Fibroblast of gingiva (primary cell): ENCODE data around the gene ADAD2.
"Not testable (repeated sequence)": the region's sequence is repeated elsewhere in the genome, so short reads cannot be mapped to it uniquely, and the experiment has no call there.

Source experiments
- DNase-seq: peaks from one replicate; pipeline ENCODE4 v3.0.0-alpha.2; 2011; ENCODE audit warnings: low read depth

The ADAD2 gene

DNA sequence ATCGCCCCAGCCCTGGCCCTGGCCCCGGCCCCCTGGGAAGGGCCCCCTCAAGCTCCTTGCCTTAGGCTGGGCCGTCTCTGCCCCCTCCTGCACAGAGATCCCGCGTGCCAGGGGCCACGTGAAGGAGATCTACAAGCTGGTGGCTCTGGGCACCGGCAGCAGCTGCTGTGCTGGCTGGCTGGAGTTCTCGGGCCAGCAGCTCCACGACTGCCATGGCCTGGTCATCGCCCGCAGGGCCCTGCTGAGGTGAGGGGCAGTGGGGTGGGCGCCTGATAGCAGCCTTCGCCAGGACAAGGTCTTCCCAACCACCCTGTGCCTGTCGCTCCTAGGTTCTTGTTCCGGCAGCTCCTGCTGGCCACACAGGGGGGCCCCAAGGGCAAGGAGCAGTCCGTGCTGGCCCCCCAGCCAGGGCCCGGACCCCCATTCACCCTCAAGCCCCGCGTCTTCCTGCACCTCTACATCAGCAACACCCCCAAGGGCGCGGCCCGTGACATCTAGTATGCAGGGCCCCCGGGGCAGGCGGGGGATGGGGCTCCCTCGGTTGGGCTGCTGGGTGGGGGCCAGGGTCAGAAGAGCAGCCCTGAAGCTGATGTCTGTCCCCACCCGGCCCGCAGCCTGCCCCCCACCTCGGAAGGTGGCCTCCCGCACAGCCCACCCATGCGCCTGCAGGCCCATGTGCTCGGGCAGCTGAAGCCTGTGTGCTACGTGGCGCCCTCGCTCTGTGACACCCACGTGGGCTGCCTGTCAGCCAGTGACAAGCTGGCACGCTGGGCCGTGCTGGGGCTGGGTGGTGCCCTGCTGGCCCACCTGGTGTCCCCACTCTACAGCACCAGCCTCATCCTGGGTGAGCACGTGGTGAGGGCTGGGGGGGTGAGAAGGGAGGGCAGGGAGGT is 4.5 kb downstream of the ADAD2 start:
- DNase-seq, result no peak

DNA sequence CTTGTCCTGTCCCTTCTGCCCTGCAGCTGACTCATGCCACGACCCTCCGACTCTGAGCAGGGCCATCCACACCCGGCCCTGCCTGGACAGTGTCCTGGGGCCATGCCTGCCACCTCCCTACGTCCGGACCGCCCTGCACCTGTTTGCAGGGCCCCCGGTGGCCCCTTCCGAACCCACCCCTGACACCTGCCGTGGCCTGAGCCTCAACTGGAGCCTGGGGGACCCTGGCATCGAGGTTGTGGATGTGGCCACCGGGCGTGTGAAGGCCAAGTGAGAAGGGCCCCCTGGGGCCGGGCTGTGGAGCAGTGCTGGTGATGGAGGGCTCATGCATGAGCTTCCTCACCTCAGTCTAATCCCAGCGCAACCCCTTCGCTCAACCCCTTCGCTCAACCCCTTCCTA is 5.1 kb downstream of the ADAD2 start:
- no peak for DNase-seq

DNA sequence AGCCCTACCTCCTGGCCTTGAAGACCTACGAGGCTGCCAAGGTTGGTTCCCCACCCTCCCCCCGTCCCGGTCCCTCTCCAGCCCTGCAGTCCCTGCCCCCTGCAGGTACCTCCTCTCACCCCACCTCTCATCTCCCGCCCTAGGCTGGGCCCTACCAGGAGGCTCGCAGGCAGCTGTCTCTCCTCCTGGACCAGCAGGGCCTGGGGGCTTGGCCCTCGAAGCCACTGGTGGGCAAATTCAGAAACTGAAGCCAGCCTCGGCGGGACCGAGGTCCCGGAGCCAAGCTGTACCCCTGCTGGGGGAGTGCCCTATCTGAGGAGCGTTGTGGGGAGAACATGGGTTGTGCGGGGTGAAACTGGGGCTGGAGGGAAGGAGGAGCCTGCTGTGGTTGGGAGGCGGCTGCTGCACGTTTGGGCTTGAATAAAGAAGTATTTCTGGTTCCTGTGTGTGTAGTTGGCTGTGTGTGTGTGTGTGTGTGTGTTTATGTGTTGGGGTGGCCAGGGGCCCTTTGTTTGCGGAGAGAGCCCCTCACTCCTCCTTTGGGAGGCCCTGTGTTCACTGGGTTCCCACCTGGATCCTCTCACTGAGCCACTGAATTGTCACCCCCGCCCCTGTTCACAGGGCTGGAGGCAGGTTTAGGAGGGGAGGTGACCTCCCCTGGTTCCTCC is 5.9 kb downstream of the ADAD2 start:
- DNase-seq, result no peak

DNA sequence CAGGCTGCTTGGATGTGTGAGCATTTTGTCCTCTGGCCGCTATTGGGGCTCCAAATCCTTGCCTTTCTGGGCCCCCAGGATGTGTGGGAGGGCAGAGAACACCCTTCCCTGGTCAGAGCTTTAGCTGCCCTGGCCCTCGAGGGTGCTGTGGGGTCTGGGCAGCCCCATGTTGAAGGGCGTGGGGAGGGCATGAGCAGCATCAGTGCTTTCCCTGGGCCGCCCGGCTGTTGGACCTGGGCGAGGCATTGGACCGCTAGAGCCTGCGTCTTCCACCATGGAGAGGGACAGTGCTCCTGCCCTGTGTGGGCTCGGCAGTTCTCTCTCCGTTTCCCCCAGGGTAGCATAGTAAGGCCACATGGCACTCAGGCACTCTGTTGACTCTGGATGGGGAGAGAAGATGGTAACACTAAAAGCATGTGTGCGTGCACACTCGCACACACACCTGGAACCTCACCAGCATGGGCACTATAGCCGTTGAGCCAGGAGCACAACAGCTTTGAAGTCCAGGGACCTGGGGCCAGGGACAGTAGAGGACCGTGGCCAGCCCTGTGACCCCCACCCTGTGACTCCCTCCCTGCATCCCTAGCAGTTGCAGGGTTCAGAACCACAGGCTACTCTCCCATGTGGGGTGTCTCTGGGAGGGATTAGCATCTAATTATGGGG is 6.6 kb downstream of the ADAD2 start:
- no peak for DNase-seq

DNA sequence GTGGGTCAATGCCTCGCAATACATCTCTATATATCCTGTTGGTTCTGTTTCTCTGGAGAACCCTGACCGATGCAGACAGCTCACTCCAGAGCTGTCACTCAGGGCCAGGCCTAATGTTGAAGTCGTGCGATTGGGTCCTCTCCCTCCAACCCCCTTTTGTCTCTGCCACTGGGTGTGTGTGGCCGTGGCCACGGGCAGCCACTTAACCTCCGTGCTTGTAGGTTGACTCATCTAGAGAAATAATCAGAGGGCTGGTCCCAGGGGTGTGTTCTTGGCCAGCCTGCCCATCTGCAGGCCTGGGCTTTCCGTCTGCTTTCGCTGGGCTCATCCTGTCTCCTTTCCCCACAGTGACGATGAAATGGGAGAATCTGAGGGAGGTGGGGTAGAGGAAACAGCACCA is 7.4 kb downstream of the ADAD2 start:
- DNase-seq, result peak; percentile 72

DNA sequence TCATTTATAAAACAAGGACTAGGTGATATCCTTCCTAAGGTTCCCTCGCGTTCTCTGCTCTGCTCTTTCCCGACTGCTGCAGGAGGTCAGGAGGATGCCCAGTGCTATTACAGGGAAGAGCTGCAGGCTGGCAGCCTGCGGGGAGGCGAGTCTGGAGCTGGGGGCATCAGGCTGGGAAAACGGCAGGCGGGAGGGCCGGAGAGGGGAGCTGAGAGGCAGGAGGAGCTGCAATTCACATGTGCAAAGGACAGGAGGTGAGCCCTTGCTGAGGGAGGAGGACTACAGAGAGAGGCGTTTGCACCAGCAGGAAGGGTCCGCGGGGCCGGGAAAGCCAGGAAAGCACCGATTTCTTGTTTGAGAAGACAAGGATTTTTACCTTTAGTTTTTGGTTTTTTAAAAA is 8.1 kb downstream of the ADAD2 start:
- DNase-seq, result no peak

DNA sequence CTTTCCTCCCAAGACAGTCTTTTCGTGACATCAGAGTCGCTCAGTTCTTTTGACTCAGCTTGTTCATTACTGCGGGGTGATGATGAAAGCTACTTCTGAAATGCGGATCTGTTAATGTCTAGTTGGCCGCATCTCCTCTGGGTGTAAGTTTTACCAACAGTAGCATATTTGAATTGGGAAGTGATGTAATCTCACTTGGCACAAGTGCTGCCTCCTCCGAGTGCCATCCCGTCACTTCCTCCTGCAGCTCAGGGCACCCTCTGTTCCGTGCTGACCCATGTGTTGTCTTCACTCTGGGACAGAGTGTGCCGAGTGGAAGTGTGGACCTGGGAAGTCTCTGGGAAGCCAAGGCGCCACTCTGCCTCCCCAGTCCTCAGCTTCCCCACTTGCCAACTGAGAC is 8.9 kb downstream of the ADAD2 start:
- peak; percentile 26 for DNase-seq

DNA sequence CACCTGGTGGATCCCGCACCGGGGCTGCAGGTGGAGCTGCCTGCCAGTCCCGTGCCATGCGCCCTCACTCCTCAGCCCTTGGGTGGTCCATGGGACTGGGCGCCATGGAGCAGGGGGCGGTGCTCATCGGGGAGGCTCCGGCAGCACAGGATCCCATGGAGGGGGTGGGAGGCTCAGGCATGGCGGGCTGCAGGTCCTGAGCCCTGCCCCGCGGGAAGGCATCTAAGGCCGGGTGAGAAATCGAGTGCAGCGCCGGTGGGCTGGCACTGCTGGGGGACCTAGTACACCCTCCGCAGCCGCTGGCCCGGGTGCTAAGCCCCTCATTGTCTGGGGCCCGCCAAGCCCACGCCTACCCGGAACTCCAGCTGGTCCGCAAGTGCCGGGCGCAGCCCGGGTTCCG is 13.6 kb downstream of the ADAD2 start:
- not testable (repeated sequence) for DNase-seq

DNA sequence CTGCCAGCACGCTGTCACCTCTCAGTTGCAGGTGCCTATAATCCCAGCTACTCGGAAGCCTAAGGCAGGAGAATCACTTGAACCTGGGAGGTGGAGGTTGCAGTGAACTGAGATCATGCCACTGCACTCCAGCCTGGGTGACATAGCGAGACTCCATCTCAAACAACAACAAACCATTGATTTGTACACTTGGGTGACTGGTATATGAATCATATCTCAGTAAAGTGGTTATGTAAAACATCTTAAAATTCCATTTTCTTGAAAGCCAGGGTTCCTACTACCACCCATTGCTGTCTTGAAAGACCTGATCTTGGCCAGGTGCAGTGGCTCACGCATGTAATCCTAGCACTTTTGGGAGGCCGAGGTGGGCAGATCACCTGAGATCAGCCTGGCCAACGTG is 14.2 kb downstream of the ADAD2 start:
- DNase-seq, result not testable (repeated sequence)

DNA sequence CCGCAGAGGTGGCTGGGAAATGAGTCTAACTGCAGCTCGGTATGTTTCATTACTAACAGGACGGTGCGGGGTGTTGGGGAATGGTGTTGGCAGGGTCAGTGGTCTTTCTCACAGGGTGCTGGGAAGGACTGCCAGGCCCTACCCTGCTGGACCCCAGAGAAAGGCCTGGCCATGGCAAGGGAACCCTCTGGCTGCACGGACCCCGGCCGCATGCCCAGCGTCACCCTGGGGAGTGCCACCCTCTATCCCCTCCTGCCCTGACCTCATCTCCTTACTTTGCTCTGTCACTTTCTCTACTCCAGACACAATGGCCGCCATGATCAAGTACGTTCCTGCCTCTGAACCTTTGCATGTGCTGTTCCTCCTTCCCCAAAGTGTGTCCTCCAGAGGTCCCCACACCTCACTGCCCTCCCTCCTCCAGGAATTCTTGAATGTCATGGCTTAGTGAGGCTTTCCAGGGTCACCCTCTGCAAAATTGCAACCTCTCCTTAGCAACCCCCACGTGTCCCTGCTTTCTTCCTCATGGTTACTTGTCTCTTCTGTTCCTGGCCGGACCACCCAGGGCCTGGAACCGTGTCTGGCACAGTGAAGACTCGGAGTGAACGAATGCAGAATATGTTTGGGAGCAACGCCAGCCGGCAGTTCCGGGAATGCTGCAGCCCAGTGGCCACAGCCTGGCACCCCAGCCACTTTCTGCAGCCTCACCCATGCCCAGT is 15.2 kb downstream of the ADAD2 start:
- no peak for DNase-seq

DNA sequence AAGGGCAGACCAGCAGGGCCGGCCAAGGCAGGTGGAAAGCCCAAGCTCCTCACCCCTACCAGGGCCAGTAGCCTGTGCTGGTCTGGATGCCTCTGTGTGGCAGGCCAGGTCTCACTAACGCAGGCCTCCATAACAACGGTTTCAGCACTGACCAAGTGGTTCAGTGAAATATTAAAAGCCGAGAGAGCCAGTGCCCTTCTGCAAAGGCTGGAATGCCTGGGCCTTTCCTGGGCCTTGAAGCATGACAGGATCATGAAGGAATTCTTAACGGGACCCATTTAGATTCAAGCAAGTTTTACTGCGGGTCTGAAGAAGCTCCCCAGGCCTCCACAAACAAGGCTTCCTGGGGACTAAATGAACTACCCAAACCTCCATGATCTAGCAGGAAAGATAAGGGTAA is 16.3 kb downstream of the ADAD2 start:
- no peak for DNase-seq

DNA sequence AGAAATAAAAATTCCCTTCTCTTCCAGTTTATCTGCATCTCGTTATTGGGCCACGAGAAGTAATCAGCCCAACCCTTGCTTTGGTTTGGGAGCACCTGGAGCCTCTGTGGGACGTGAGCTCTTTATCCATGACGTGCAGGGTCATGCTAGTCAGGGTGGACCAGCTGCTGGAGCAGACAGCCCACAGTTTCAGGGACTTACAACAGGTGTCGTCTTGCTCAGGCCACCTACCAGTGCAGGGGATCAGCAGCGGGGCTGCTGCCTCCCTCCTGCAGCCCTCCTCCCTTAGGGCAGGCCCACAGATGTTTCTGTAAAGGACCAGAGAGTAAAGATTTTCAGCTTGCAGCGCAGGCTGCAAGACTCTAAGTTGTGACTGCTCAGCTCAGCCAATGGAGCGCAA is 16.9 kb downstream of the ADAD2 start:
- no peak for DNase-seq

DNA sequence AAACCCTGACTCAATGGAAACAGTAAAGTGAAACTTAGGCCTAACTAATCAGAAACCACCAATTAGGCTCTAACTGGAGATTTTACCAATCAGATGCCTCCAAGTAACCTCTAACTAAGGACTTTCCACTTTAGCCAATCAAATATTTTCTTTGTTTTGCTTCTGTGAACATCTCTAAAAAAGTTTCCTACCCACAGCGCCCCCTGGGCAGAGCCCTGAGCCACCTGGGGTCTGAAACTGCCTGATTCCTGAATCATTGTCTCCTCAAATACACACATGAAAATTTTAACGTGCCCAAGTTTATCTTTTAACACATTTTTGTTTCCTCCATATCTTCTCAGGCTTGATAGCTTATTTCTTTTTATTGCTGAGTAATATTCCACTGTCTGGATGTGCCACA is 19.0 kb downstream of the ADAD2 start:
- no peak for DNase-seq

DNA sequence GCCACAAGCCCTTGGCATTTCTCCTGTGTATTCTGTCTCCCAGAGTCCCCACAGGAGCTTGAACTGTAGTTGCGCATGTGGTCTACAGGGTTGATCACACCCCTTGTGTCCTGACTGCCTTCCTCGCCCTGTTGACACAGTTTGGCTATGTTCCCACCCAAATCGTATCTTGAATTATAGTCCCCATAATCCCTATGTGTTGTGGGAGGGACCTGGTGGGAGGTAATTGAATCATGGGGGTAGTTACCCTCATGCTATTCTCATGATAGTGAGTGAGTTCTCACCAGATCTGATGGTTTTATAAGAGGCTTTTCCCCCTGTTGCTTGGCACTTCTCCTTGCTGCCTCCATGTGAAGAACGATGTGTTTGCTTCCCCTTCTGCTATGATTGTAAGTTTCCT is 21.2 kb downstream of the ADAD2 start:
- no peak for DNase-seq

DNA sequence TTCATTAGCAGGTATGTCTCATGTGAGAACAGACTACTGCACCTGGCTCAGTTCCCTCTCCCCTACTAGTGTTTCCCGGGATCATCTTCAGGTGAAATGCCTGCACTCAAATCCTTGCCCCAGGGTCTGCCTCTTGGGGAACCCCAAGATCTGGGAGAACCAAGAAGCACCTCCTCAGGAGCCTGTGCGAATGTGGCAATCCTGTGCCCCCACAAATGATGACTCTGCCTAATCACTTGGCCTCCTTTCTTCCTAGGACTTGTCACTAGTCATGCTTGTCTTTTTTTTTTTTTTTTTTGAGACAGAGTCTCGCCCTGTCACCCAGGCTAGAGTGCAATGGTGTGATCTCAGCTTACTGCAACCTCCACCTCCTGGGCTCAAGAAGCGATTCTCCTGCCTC is 21.7 kb downstream of the ADAD2 start:
- no peak for DNase-seq

DNA sequence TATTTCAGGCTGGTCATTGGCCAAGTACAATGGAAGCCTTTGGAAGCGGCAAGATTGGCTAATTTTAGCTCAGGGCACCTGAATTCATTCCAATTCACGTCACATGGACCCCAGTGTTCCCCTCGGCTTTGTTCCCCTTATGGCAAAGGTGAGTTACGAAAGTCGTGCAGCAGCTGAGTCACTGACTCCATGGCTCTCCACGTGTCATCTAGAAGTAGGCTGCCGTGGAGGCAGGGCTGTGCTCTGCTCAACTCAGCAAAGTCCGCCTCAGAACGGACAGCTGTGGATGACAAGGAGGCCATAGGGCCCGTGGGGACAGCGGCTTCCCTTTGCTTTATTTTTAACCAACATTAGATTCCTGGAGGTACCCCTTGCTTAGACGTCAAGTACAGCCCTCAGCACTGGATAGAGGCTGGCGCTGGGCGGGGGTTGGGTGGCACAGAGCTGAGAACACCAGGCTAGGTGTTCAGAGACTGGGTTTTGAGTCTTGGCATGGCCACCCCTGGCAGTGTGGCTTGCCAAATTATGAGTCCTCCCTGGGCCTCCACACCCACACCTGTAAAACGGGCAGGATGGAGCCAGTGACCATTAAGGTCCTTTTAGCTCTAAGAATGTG is 23.6 kb downstream of the ADAD2 start:
- DNase-seq, result no peak

DNA sequence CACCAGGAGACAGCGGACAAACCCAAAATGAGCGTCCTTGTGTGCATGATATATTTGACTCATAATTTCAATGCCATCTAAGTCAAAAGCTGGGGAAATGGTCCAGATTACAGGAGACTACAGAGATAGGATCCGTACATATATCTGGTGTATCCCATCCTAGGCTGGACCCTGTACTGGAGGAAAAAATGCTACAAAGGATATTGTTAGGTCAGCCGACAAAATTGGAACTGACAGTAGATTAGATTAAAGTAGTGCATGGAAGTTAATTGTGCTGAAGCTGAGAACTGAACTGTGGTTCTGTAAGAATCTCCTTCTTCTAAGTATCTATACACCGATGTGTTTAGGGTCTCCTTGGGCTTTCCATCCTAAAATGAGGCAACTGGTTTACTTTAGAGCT is 24.6 kb downstream of the ADAD2 start:
- DNase-seq, result no peak

DNA sequence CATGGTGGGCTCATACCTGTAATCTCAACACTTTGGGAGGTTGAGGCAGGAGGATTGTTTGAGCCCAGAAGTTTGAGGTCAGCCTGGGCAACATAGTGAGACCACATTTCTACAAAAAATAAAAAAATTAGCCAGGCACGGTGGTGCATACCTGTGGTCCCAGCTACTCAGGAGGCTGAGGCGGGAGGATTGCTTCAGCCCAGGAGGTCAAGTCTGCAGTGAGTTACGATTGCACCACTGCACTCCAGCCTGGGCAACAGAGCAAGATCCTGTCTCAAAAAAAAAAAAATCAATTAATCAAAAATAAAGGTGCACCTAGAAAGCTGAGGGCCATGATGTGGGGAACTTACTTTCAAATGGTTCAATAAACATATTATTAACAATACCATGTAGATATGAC is 25.2 kb downstream of the ADAD2 start:
- DNase-seq, result not testable (repeated sequence)

DNA sequence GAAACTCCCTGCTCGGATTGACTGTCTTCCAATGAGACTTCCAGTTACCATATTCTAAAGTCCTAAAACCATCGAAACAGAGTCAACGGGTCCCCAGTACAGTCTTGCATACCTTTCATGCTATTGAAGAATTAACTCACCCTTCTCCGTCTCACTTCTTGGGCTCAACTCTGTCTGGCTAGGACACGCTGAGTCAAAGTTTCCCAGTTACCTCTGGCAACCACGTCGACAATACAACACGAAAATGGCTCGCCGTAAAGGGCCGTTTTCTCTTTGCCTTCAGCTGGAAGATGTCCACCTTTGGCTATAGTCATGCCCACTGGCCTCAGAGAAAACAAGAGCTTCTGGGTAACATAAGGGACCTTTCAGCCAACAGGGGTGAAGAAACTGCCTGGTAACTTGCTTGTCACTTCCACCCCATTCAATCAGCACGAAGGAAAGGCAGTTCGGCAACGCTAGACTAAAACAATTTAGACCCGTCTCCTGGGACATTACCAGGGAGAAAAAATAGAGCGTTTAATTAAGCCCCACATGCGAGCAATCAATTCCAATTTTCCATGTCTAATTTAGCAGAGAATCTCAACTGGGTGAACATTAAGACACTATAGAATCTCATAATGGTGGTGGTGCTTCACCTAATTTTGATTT is 27.3 kb downstream of the ADAD2 start:
- no peak for DNase-seq

DNA sequence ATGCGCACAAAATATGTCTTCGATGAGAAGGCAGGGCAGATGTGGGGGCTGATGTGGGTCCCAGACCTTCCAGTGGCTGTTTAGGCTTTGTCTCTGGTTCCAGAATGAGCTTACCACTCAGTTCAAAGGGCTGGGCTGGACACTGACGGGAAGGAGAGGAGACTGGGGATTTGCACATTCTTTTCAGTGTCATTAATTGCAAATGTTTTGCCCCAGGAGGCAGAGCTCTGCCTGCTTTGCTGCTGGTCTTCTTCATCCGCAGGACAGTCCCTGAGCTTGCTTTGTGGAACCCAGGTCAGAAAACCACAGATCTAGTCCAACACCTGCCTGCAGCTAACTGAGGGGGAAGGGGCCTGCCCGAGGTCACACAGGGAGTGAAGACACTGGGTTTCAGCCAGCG is 28.0 kb downstream of the ADAD2 start:
- no peak for DNase-seq

DNA sequence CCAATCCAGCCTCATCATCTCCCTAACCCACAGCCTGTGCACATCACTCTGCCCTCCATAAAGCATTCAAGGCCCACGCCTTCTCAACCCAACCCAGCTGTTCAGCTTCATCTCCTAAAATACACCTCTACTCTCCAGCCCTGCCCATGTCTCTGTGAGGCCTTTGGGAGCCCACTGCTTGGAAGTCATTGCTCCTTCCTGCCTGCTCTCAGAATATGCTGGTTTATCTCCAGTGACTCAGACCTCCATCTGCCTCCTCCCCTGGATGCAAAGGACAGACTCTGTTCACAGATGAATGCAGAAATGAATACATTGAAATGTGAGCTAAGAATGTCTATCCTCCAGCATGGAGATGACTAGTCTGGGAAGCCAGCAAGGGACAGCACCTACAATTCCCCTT is 29.9 kb downstream of the ADAD2 start:
- no peak for DNase-seq

DNA sequence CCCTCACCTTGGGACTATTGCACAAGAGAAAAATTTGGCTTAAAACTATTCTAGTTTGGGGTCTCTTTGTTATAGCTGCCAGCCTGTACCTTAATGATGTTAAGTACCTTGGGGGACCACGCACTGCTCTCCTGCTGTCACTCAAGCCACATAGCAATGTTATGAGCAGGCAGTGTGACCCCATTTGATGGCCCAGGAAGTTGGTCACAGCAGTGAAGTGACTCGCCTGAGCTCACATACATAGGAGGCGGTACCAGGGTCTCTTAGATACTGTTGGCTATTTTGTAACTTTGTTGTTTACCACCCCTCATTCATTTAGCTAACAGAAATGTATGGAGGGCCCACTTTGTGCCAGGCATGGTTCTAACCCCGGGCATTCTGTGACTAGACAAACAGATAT is 32.5 kb downstream of the ADAD2 start:
- no peak for DNase-seq
